Sigmoid colon (tissue), 7 donors: ENCODE results near the gene CYB561A3. TPM values are rescaled to one million over a fixed set of nuclear protein-coding genes. Genes with fewer than 3 reads are reported as not detected.
A peak's percentile ranks its signal among the peaks of the same experiment; 100 is the strongest.

Experiments
- DNase-seq: peaks from one replicate; pipeline ENCODE4 v3.0.0-alpha.2; 2019
- H3K27ac ChIP-seq, 4 donors: fragments of 200-600 bp; sonication (generic); one replicate each; pipeline ENCODE4 v1.5.1; 2016 to 2019; ENCODE audit warnings: mild to moderate bottlenecking in 1 of 4
- H3K27me3 ChIP-seq, 3 donors: fragments of 200-600 bp; sonication (generic); one replicate each; pipeline ENCODE4 v1.5.1; 2019; ENCODE audit warnings: mild to moderate bottlenecking in 1 of 3
- H3K36me3 ChIP-seq, 4 donors: fragments of 200-600 bp; sonication (generic); one replicate each; pipeline ENCODE4 v1.5.1; 2016 to 2019
- H3K4me1 ChIP-seq, 4 donors: fragments of 200-600 bp; sonication (generic); one replicate each; pipeline ENCODE4 v1.5.1; 2017 to 2019
- H3K4me3 ChIP-seq, 4 donors: fragments of 200-600 bp; sonication (generic); one replicate each; pipeline ENCODE4 v1.5.1; 2017 to 2019; ENCODE audit warnings: mild to moderate bottlenecking in 2 of 4, moderate library complexity in 1 of 4
- H3K9me3 ChIP-seq, 4 donors: fragments of 200-600 bp in 3 of 4; sonication (generic) in 3 of 4; one replicate each; pipeline versions ENCODE4 v1.5.1 to v1.6.1; 2013 to 2019
- EP300 ChIP-seq, 4 donors: sonication (generic); formaldehyde crosslinking; IDR thresholded peaks; one replicate each; pipeline ENCODE4 v1.6.1; 2017; ENCODE audit warnings: antibody characterized with exemption in 4 of 4
- POLR2A ChIP-seq, 2 donors: fragments of 450-650 bp; IDR thresholded peaks; one replicate each; pipeline ENCODE4 v1.6.1; 2016; ENCODE audit warnings: antibody characterized with exemption in 2 of 2, mild to moderate bottlenecking in 2 of 2, moderate library complexity in 2 of 2
- POLR2AphosphoS5 ChIP-seq, 4 donors: sonication (generic); formaldehyde crosslinking; IDR thresholded peaks; one replicate each; pipeline ENCODE4 v1.6.1; 2017; ENCODE audit warnings: antibody characterized with exemption in 4 of 4
- WGBS, 2 donors: extraction: QIAGEN DNeasy Blood & Tissue Kit; methylation state at CpG; one replicate each; pipeline ENCODE4 v1.1.7; 2013; 5-methylcytosine and 5-hydroxymethylcytosine counted together
- intact Hi-C: fragments of 100-400 bp; cut with DNase I; formaldehyde crosslinking; loops from one replicate; pipeline ENCODE4 v1.15.1; 2023
- polyA plus RNA-seq, 3 donors: library from polyadenylated mRNA; stranded (reverse); fragments of 200-250 nt; gene quantifications; one replicate each; pipeline ENCODE4 v1.2.3, GENCODE V29; 2013
- total RNA-seq, 4 donors: library from RNA; depleted of rRNA; stranded (reverse); fragments of >200 nt; gene quantifications; one replicate each; pipeline ENCODE4 v1.1.0, GENCODE V29; 2016
- TF ChIP-seq, protein P1 (sequence below), 4 experiments: fragments of 450-650 bp in 3 of 4; fragments of 200-600 bp in 1 of 4; IDR thresholded peaks; one replicate each; pipeline ENCODE4 v1.5.1; 2016 to 2019; ENCODE audit warnings: antibody characterized with exemption in 4 of 4, mild to moderate bottlenecking in 3 of 4, moderate library complexity in 2 of 4
- donor health status: healthy with polysubstance abuse.
- donor health status: Bipolar disorder and iron deficiency.
- donor health status: healthy.

The CYB561A3 gene
- total and polyA plus RNA-seq, 7 donors, result 17.3 to 66.2 (median 35.1) TPM

DNA sequence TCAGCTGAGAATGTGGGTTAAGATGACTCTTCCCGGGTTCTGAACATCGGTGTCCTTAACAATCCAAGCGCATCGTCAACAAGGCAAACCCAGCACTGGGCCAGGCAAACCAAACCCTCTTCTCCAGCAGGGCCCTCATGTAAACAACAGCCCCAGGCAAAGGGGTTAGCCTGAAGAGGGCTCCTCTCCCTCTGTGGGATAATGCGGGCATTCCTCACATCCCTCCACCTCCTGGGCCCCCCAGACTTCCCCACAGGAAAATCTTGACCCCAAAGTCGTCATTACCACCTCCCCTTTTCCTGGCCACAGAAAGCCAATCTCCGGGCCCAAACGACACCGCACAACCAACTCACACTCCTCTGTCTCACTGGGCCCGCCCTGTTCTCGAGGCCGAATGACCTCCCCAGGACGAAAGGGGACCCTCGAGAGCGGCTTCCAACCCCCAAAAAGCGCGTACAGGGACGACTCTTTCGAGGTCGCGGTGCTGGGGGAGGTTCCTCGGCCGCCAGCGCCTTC, 29.3 kb downstream of the CYB561A3 start:
- no peak for DNase-seq
- Histone ChIP-seq H3K4me1 (peaks cover 0 to 34% (median 26%) of the 10 kb centered on the region in 4 donors), H3K27me3 (no peaks in the 10 kb centered on the region), H3K4me3 (peak overlapping the region; percentile 79 to 96 (median 92)), H3K9me3 (no peaks in the 10 kb centered on the region), H3K27ac (peak overlapping the region; percentile 86 to 95 (median 90)), H3K36me3 (peaks cover 0 to 24% (median 12%) of the 10 kb centered on the region in 4 donors)
- intact Hi-C loops, result loop anchor here (10.0 kb wide), 1 partner anchor 428 kb away; the partner anchor contains the start of gene PRPF19
- TF ChIP-seq POLR2AphosphoS5 (IDR thresholded peaks at IDR 0.05), result no peak
- no peak for TF ChIP-seq POLR2A (IDR thresholded peaks at IDR 0.05)
- TF ChIP-seq, protein P1, sequence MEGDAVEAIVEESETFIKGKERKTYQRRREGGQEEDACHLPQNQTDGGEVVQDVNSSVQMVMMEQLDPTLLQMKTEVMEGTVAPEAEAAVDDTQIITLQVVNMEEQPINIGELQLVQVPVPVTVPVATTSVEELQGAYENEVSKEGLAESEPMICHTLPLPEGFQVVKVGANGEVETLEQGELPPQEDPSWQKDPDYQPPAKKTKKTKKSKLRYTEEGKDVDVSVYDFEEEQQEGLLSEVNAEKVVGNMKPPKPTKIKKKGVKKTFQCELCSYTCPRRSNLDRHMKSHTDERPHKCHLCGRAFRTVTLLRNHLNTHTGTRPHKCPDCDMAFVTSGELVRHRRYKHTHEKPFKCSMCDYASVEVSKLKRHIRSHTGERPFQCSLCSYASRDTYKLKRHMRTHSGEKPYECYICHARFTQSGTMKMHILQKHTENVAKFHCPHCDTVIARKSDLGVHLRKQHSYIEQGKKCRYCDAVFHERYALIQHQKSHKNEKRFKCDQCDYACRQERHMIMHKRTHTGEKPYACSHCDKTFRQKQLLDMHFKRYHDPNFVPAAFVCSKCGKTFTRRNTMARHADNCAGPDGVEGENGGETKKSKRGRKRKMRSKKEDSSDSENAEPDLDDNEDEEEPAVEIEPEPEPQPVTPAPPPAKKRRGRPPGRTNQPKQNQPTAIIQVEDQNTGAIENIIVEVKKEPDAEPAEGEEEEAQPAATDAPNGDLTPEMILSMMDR (IDR thresholded peaks at IDR 0.05), result no peak
- no peak for TF ChIP-seq EP300 (IDR thresholded peaks at IDR 0.05)
- 1% methylated on average over 24 of the region's 24 CpGs for WGBS, 2 donors

DNA sequence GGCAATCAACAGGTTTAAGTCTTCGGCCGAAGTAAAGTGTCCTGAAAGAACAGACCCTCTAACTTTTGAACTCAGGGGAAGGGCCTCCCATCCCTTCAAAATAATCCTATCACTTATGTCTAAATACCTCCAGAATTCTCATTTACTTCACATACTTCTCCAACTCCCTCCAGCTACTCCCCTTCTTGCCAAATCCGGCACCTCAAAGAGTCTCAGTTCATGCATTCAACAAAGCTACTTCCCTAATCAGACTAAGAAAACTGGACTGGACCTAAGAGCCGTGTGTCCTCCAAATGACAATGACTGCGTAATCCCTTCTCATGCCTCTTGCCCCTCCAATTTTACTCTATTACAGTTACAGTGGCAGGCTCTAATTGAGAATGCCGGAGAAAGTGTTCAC, 30.0 kb downstream of the CYB561A3 start:
- WGBS, 2 donors, result 66 to 76% methylated on average over 6 of the region's 6 CpGs
- no peak for TF ChIP-seq POLR2A (IDR thresholded peaks at IDR 0.05)
- no peak for TF ChIP-seq POLR2AphosphoS5 (IDR thresholded peaks at IDR 0.05)
- TF ChIP-seq, protein P1 (IDR thresholded peaks at IDR 0.05), result no peak
- no peak for TF ChIP-seq EP300 (IDR thresholded peaks at IDR 0.05)
- peaks cover 0 to 34% (median 26%) of the 10 kb centered on the region in 4 donors for H3K4me1 ChIP-seq

DNA sequence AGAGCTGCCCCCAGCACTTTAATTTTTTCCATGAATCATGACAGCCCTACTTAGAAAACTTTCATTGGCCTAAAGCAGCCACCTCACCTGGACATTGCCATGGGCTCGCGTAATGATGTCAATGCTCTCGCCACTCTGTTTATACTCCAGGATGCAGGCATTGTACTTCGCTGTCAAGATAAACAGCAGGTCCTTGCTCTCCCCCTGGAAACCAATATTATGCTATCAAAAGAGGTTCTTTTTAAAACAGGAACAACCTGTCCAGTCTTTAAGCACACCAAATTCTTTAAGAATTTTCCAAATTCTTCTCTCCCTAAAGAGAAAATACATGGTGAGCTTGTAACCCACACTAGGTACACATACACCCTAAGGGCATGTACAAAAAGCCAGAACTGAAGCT, 31.8 kb downstream of the CYB561A3 start:
- H3K36me3 ChIP-seq, result peaks cover 0 to 49% (median 28%) of the 10 kb centered on the region in 4 donors
- peaks cover 0 to 30% (median 25%) of the 10 kb centered on the region in 4 donors for H3K4me1 ChIP-seq
- no peaks in the 10 kb centered on the region for H3K27me3 ChIP-seq
- intact Hi-C loops, result loop anchor here (10.0 kb wide), 1 partner anchor 425 kb away; the partner anchor contains the start of gene PRPF19
- no peak overlapping the region for H3K4me3 ChIP-seq
- TF ChIP-seq EP300 (IDR thresholded peaks at IDR 0.05) (no peak), POLR2A (IDR thresholded peaks at IDR 0.05) (no peak), POLR2AphosphoS5 (IDR thresholded peaks at IDR 0.05) (no peak)
- TF ChIP-seq, protein P1 (IDR thresholded peaks at IDR 0.05), result no peak
- no peak overlapping the region for H3K27ac ChIP-seq
- no peak for DNase-seq
- WGBS, 2 donors, result 96% methylated on average over 4 of the region's 4 CpGs
- H3K9me3 ChIP-seq, result no peaks in the 10 kb centered on the region

More for the DNA sequence above, 30.0 kb downstream of the CYB561A3 start:
- H3K4me3 ChIP-seq, result peak overlapping the region in 3 of 4 donors; percentile 79 to 95 (median 90)
- peak overlapping the region in 2 of 4 donors; percentile 87 to 92 for H3K27ac ChIP-seq
- intact Hi-C loops, result loop anchor here (10.0 kb wide), 1 partner anchor 427 kb away; the partner anchor contains the start of gene PRPF19
- no peaks in the 10 kb centered on the region for H3K9me3 ChIP-seq
- H3K27me3 ChIP-seq, result no peaks in the 10 kb centered on the region
- peaks cover 0 to 31% (median 15%) of the 10 kb centered on the region in 4 donors for H3K36me3 ChIP-seq
- DNase-seq, result no peak

DNA sequence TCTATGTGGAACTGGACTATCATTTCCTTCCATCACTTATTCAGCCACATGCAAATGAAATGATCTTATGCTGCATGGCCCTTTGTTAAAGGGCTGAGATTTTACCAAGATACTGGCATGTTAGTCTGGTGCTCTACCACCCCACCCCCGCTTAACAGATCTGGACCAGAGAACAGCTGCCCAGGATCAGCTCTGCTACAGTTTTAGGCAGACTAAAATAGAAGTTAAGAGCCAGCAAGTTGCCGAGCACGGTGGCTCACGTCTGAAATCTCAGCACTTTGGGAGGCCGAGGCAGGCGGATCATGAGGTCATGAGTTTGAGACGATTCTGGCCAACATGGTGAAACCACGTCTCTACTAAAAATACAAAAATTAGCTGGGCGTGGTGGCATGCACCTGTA, 33.3 kb downstream of the CYB561A3 start:
- TF ChIP-seq POLR2AphosphoS5 (IDR thresholded peaks at IDR 0.05), result no peak
- TF ChIP-seq, protein P1 (IDR thresholded peaks at IDR 0.05), result no peak
- TF ChIP-seq EP300 (IDR thresholded peaks at IDR 0.05), result no peak
- no peak for TF ChIP-seq POLR2A (IDR thresholded peaks at IDR 0.05)
- DNase-seq, result no peak
- H3K36me3 ChIP-seq, result peaks cover 6 to 64% (median 40%) of the 10 kb centered on the region in 4 donors
- no peak overlapping the region for H3K27ac ChIP-seq
- no peak overlapping the region for H3K4me3 ChIP-seq
- no peaks in the 10 kb centered on the region for H3K9me3 ChIP-seq
- H3K4me1 ChIP-seq, result peaks cover 0 to 23% (median 18%) of the 10 kb centered on the region in 4 donors
- no peaks in the 10 kb centered on the region for H3K27me3 ChIP-seq
- WGBS, 2 donors, result 92% methylated on average over 9 of the region's 9 CpGs
- intact Hi-C loops, result no loop called here
